ENCODE measurements around the gene UBE2C. TPM values are rescaled to one million over a fixed set of nuclear protein-coding genes. Genes with fewer than 3 reads are reported as not detected.

The UBE2C gene
- polyA plus RNA-seq, 1 donor from 2014 or later: 2.5 TPM

- H3K4me3 ChIP-seq (ENCODE audit: low read length): no peak overlapping the region
- H3K9me2 ChIP-seq (ENCODE audit: insufficient read depth, low read length): no peaks in the 10 kb centered on the region
- TF ChIP-seq TAF1 (IDR thresholded peaks at IDR 0.05; ENCODE audit: low read depth) (no peak), EP300 (conservative IDR thresholded peaks at IDR 0.05; ENCODE audit: poor library complexity, severe bottlenecking) (no peak), RAD21 (conservative IDR thresholded peaks at IDR 0.05) (no peak), SMC3 (conservative IDR thresholded peaks at IDR 0.05; ENCODE audit: poor library complexity) (no peak), MXI1 (conservative IDR thresholded peaks at IDR 0.05; ENCODE audit: poor library complexity, severe bottlenecking) (no peak), POLR2AphosphoS5 (IDR thresholded peaks at IDR 0.05) (no peak), EZH2 (IDR thresholded peaks at IDR 0.05; ENCODE audit: borderline replicate concordance, insufficient read depth, low read length, poor library complexity, severe bottlenecking) (no peak)
- TF ChIP-seq, protein P1, sequence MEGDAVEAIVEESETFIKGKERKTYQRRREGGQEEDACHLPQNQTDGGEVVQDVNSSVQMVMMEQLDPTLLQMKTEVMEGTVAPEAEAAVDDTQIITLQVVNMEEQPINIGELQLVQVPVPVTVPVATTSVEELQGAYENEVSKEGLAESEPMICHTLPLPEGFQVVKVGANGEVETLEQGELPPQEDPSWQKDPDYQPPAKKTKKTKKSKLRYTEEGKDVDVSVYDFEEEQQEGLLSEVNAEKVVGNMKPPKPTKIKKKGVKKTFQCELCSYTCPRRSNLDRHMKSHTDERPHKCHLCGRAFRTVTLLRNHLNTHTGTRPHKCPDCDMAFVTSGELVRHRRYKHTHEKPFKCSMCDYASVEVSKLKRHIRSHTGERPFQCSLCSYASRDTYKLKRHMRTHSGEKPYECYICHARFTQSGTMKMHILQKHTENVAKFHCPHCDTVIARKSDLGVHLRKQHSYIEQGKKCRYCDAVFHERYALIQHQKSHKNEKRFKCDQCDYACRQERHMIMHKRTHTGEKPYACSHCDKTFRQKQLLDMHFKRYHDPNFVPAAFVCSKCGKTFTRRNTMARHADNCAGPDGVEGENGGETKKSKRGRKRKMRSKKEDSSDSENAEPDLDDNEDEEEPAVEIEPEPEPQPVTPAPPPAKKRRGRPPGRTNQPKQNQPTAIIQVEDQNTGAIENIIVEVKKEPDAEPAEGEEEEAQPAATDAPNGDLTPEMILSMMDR (IDR thresholded peaks at IDR 0.05; ENCODE audit: poor library complexity, severe bottlenecking): no peak
- TF ChIP-seq, protein P2, sequence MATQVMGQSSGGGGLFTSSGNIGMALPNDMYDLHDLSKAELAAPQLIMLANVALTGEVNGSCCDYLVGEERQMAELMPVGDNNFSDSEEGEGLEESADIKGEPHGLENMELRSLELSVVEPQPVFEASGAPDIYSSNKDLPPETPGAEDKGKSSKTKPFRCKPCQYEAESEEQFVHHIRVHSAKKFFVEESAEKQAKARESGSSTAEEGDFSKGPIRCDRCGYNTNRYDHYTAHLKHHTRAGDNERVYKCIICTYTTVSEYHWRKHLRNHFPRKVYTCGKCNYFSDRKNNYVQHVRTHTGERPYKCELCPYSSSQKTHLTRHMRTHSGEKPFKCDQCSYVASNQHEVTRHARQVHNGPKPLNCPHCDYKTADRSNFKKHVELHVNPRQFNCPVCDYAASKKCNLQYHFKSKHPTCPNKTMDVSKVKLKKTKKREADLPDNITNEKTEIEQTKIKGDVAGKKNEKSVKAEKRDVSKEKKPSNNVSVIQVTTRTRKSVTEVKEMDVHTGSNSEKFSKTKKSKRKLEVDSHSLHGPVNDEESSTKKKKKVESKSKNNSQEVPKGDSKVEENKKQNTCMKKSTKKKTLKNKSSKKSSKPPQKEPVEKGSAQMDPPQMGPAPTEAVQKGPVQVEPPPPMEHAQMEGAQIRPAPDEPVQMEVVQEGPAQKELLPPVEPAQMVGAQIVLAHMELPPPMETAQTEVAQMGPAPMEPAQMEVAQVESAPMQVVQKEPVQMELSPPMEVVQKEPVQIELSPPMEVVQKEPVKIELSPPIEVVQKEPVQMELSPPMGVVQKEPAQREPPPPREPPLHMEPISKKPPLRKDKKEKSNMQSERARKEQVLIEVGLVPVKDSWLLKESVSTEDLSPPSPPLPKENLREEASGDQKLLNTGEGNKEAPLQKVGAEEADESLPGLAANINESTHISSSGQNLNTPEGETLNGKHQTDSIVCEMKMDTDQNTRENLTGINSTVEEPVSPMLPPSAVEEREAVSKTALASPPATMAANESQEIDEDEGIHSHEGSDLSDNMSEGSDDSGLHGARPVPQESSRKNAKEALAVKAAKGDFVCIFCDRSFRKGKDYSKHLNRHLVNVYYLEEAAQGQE (IDR thresholded peaks at IDR 0.05; ENCODE audit: borderline replicate concordance): no peak
- H3K36me3 ChIP-seq (ENCODE audit: insufficient read depth, low read length): no peaks in the 10 kb centered on the region
- H4K20me1 ChIP-seq (ENCODE audit: insufficient read depth): no peaks in the 10 kb centered on the region
- no peak overlapping the region for H3K4me2 ChIP-seq (ENCODE audit: low read length)
- no peak overlapping the region for H2AFZ ChIP-seq (ENCODE audit: low read depth, low read length)
- no peaks in the 10 kb centered on the region for H3K79me2 ChIP-seq (replicated peaks; ENCODE audit: insufficient read depth, low read length)
- no peak overlapping the region for H3K9ac ChIP-seq (ENCODE audit: low read length)
- no peaks in the 10 kb centered on the region for H3K27me3 ChIP-seq (ENCODE audit: insufficient read depth, low read depth, low read length)
- H3F3A ChIP-seq (ENCODE audit: insufficient read depth, low read length, poor library complexity, severe bottlenecking): no peaks in the 10 kb centered on the region
- no peak overlapping the region for H3K27ac ChIP-seq (ENCODE audit: low read length)
- H3K9me3 ChIP-seq (ENCODE audit: low read length): no peaks in the 10 kb centered on the region
Measured at GRCh38 chr20:45781391-45781931, 31.0 kb upstream of the UBE2C start.

DNA sequence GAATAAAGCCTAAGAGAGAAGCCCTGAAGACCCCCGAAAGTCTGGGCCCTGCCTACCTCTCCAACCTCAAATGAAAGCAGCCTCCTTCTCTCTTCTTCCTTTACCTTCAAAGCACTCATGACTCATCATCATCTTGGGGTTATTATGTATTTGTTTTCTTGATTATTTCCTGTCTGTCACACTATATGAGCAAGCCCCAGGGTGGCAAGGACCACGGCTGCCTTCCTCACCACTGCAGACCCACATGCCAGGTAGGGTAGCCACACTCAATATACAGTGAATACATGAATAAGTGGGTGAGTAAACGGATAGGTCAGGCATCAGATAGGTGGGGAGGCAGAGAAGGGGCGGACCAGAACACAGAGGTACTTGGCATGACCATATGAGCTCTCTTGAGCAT, 29.6 kb upstream of the UBE2C start:
- no peaks in the 10 kb centered on the region for H3K79me2 ChIP-seq (replicated peaks; ENCODE audit: insufficient read depth, low read length)
- H3K9me3 ChIP-seq (ENCODE audit: low read length): no peaks in the 10 kb centered on the region
- H3K9me2 ChIP-seq (ENCODE audit: insufficient read depth, low read length): no peaks in the 10 kb centered on the region
- H3F3A ChIP-seq (ENCODE audit: insufficient read depth, low read length, poor library complexity, severe bottlenecking): no peaks in the 10 kb centered on the region
- H3K4me3 ChIP-seq (ENCODE audit: low read length): no peak overlapping the region
- no peaks in the 10 kb centered on the region for H4K20me1 ChIP-seq (ENCODE audit: insufficient read depth)
- H3K4me2 ChIP-seq (ENCODE audit: low read length): no peak overlapping the region
- H3K36me3 ChIP-seq (ENCODE audit: insufficient read depth, low read length): no peaks in the 10 kb centered on the region
- H3K27me3 ChIP-seq (ENCODE audit: insufficient read depth, low read depth, low read length): no peaks in the 10 kb centered on the region
- no peak overlapping the region for H2AFZ ChIP-seq (ENCODE audit: low read depth, low read length)
- H3K27ac ChIP-seq (ENCODE audit: low read length): no peak overlapping the region
- TF ChIP-seq, protein P1 (IDR thresholded peaks at IDR 0.05; ENCODE audit: poor library complexity, severe bottlenecking): no peak
- no peak for TF ChIP-seq EP300 (conservative IDR thresholded peaks at IDR 0.05; ENCODE audit: poor library complexity, severe bottlenecking)
- no peak for TF ChIP-seq RAD21 (conservative IDR thresholded peaks at IDR 0.05)
- TF ChIP-seq EZH2 (IDR thresholded peaks at IDR 0.05; ENCODE audit: borderline replicate concordance, insufficient read depth, low read length, poor library complexity, severe bottlenecking): no peak
- no peak for TF ChIP-seq MXI1 (conservative IDR thresholded peaks at IDR 0.05; ENCODE audit: poor library complexity, severe bottlenecking)
- no peak for TF ChIP-seq POLR2AphosphoS5 (IDR thresholded peaks at IDR 0.05)
- TF ChIP-seq TAF1 (IDR thresholded peaks at IDR 0.05; ENCODE audit: low read depth): no peak
- TF ChIP-seq SMC3 (conservative IDR thresholded peaks at IDR 0.05; ENCODE audit: poor library complexity): no peak
- TF ChIP-seq, protein P2 (IDR thresholded peaks at IDR 0.05; ENCODE audit: borderline replicate concordance): no peak
- H3K9ac ChIP-seq (ENCODE audit: low read length): no peak overlapping the region

All from neural cell (in vitro differentiated cells).